ENCODE data around the gene ZNF524. TPM values are rescaled to one million over a fixed set of nuclear protein-coding genes. Genes with fewer than 3 reads are reported as not detected.

Gene ZNF524
- total RNA-seq: 20.2 and 24.9 TPM in 2 replicates

GRCh38 chr19:55599842-55600661 lies at the start of gene ZNF524:
Gene ZNF524 (plus strand): TSS chr19:55600288. CDS start chr19:55602113, 1,825 bp downstream.

GRCh38 chr19:55580628-55581144 lies 19.4 kb upstream of the ZNF524 start, which contains the start of gene ZNF579:
Gene ZNF579 (minus strand): TSS chr19:55580848. CDS start chr19:55579639, 1,209 bp downstream.

GRCh38 chr19:55599468-55599841 lies 633 bp upstream of the ZNF524 start, which contains the start of gene FIZ1:
Gene FIZ1 (minus strand): TSS chr19:55599517. CDS start chr19:55597865, 1,652 bp downstream.

GRCh38 chr19:55605637-55606470 lies 5.8 kb downstream of the ZNF524 start, which contains the start of gene ZNF865:
Gene ZNF865 (plus strand): TSS chr19:55605647. CDS start chr19:55613619, 7,972 bp downstream.

GRCh38 chr19:55624109-55625003 lies 24.3 kb downstream of the ZNF524 start, which contains the start of gene ZNF784:
Gene ZNF784 (minus strand): TSS chr19:55624566. CDS start chr19:55624561, 5 bp downstream.

GRCh38 chr19:55640577-55641425 lies 40.7 kb downstream of the ZNF524 start, which contains the start of gene ZNF580:
Gene ZNF580 (plus strand): TSS chr19:55641002. CDS start chr19:55642509, 1,507 bp downstream.

GRCh38 chr19:55643003-55643886 lies 43.2 kb downstream of the ZNF524 start, which contains the start of gene ZNF581:
Gene ZNF581 (plus strand): TSS chr19:55643649. CDS start chr19:55644572, 923 bp downstream.

GRCh38 chr19:55647732-55648584 lies 47.9 kb downstream of the ZNF524 start, which contains the start of gene CCDC106:
Gene CCDC106 (plus strand): TSS chr19:55648212. CDS start chr19:55649047, 835 bp downstream.

Other genes with a start within 250 kb of the ZNF524 start
- gene COX6B2, start 245.6 kb upstream of the ZNF524 start, total RNA-seq: 0.42 and 0.55 TPM in 2 replicates
- not detected in 2 replicates for gene GARIN5B, start 237.0 kb upstream of the ZNF524 start, total RNA-seq
- gene IL11, start 229.8 kb upstream of the ZNF524 start, total RNA-seq: 2.9 and 7.0 TPM in 2 replicates
- not detected in 2 replicates for gene TMEM190, start 223.5 kb upstream of the ZNF524 start, total RNA-seq
- gene TMEM238, start 216.0 kb upstream of the ZNF524 start, total RNA-seq: 11.9 and 16.4 TPM in 2 replicates
- gene RPL28, start 214.4 kb upstream of the ZNF524 start, total RNA-seq: 297 and 300 TPM in 2 replicates
- 107 and 271 TPM in 2 replicates for gene UBE2S, start 192.5 kb upstream of the ZNF524 start, total RNA-seq
- not detected in 2 replicates for gene SHISA7, start 157.0 kb upstream of the ZNF524 start, total RNA-seq
- 132 and 147 TPM in 2 replicates for gene ISOC2, start 138.6 kb upstream of the ZNF524 start, total RNA-seq
- not detected in 2 replicates for gene C19orf85, start 135.5 kb upstream of the ZNF524 start, total RNA-seq
- gene ZNF628, start 123.7 kb upstream of the ZNF524 start, total RNA-seq: 8.6 and 15.3 TPM in 2 replicates
- 12.7 and 16.3 TPM in 2 replicates for gene NAT14, start 115.1 kb upstream of the ZNF524 start, total RNA-seq
- gene SSC5D, start 111.9 kb upstream of the ZNF524 start, total RNA-seq: 0.31 TPM in 1 of 2 replicates, not detected in the other
- gene SBK2, start 63.2 kb upstream of the ZNF524 start, total RNA-seq: not detected in 2 replicates
- not detected in 2 replicates for gene SBK3, start 54.7 kb upstream of the ZNF524 start, total RNA-seq
- 4.7 and 6.6 TPM in 2 replicates for gene ZNF579, start 19.4 kb upstream of the ZNF524 start, total RNA-seq
- 6.9 and 7.9 TPM in 2 replicates for gene FIZ1, start 771 bp upstream of the ZNF524 start, total RNA-seq
- gene ZNF865, start 5.4 kb downstream of the ZNF524 start, total RNA-seq: 2.7 and 3.7 TPM in 2 replicates
- 2.3 and 3.2 TPM in 2 replicates for gene ZNF784, start 24.3 kb downstream of the ZNF524 start, total RNA-seq
- 8.0 and 8.3 TPM in 2 replicates for gene ZNF580, start 40.7 kb downstream of the ZNF524 start, total RNA-seq
- 20.5 and 40.1 TPM in 2 replicates for gene ZNF581, start 43.4 kb downstream of the ZNF524 start, total RNA-seq
- gene CCDC106, start 47.9 kb downstream of the ZNF524 start, total RNA-seq: 7.1 and 7.3 TPM in 2 replicates
- 96.4 and 163 TPM in 2 replicates for gene U2AF2, start 54.7 kb downstream of the ZNF524 start, total RNA-seq
- 107 and 117 TPM in 2 replicates for gene EPN1, start 74.9 kb downstream of the ZNF524 start, total RNA-seq
- gene NLRP9, start 138.1 kb downstream of the ZNF524 start, total RNA-seq: not detected in 2 replicates
- not detected in 2 replicates for gene RFPL4A, start 158.8 kb downstream of the ZNF524 start, total RNA-seq
- not detected in 2 replicates for gene RFPL4AL1, start 168.8 kb downstream of the ZNF524 start, total RNA-seq
- not detected in 2 replicates for gene NLRP11, start 231.7 kb downstream of the ZNF524 start, total RNA-seq
- gene NLRP4, start 236.3 kb downstream of the ZNF524 start, total RNA-seq: not detected in 2 replicates